Ascending aorta (tissue), 2 donors: ENCODE measurements around the gene SKP1. TPM values are rescaled to one million over a fixed set of nuclear protein-coding genes. Genes with fewer than 3 reads are reported as not detected.
A peak's percentile ranks its signal among the peaks of the same experiment; 100 is the strongest.

Experiments used
- DNase-seq, 2 donors: peaks; one replicate each; pipeline ENCODE4 v3.0.0-alpha.2; 2019; ENCODE audit warnings: low spot score in 2 of 2
- H3K27ac ChIP-seq, 2 donors: fragments of 200-600 bp; sonication (generic); one replicate each; pipeline ENCODE4 v1.5.1; 2016 to 2017; ENCODE audit warnings: mild to moderate bottlenecking in 1 of 2
- H3K27me3 ChIP-seq: fragments of 200-600 bp; sonication (generic); one replicate; pipeline ENCODE4 v1.5.1; 2017
- H3K36me3 ChIP-seq, 2 donors: fragments of 200-600 bp; sonication (generic); one replicate each; pipeline ENCODE4 v1.5.1; 2016
- H3K4me1 ChIP-seq, 2 donors: fragments of 200-600 bp; sonication (generic); one replicate each; pipeline ENCODE4 v1.5.1; 2016 to 2017; ENCODE audit warnings: mild to moderate bottlenecking in 1 of 2
- H3K4me3 ChIP-seq, 2 donors: fragments of 200-600 bp; sonication (generic); one replicate each; pipeline ENCODE4 v1.5.1; 2016 to 2017; ENCODE audit warnings: mild to moderate bottlenecking in 1 of 2
- H3K9me3 ChIP-seq, 2 donors: fragments of 200-600 bp; sonication (generic); one replicate each; pipeline ENCODE4 v1.5.1; 2016
- intact Hi-C: fragments of 100-400 bp; cut with DNase I; formaldehyde crosslinking; loops from one replicate; pipeline ENCODE4 v1.15.1; 2023
- total RNA-seq: library from RNA; depleted of rRNA; stranded (reverse); fragments of >200 nt; gene quantifications from one replicate; pipeline ENCODE4 v1.1.0, GENCODE V29; 2016
- TF ChIP-seq, protein P1 (sequence below), 3 experiments: fragments of 200-600 bp in 2 of 3; fragments of 450-650 bp in 1 of 3; sonication (generic) in 2 of 3; IDR thresholded peaks; one replicate each; pipeline ENCODE4 v1.5.1; 2016 to 2019; ENCODE audit warnings: antibody characterized with exemption in 3 of 3, mild to moderate bottlenecking in 1 of 3, moderate library complexity in 1 of 3

SKP1 gene
- total RNA-seq, 1 donor from 2014 or later = 144 TPM

GRCh38 chr5:134125039-134126015, 51.4 kb downstream of the SKP1 start:
- H3K27me3 ChIP-seq = no peaks in the 10 kb centered on the region
- no peaks in the 10 kb centered on the region for H3K9me3 ChIP-seq
- TF ChIP-seq, protein P1, sequence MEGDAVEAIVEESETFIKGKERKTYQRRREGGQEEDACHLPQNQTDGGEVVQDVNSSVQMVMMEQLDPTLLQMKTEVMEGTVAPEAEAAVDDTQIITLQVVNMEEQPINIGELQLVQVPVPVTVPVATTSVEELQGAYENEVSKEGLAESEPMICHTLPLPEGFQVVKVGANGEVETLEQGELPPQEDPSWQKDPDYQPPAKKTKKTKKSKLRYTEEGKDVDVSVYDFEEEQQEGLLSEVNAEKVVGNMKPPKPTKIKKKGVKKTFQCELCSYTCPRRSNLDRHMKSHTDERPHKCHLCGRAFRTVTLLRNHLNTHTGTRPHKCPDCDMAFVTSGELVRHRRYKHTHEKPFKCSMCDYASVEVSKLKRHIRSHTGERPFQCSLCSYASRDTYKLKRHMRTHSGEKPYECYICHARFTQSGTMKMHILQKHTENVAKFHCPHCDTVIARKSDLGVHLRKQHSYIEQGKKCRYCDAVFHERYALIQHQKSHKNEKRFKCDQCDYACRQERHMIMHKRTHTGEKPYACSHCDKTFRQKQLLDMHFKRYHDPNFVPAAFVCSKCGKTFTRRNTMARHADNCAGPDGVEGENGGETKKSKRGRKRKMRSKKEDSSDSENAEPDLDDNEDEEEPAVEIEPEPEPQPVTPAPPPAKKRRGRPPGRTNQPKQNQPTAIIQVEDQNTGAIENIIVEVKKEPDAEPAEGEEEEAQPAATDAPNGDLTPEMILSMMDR (IDR thresholded peaks at IDR 0.05) = no peak
- peaks cover 0 to 6% of the 10 kb centered on the region in 2 donors for H3K36me3 ChIP-seq
- H3K4me3 ChIP-seq = no peak overlapping the region
- peaks cover 10 to 33% of the 10 kb centered on the region in 2 donors for H3K4me1 ChIP-seq
- intact Hi-C loops = loop anchor here (5.0 kb wide), 1 partner anchor 68 kb away; no protein-coding TSS in a partner anchor
- DNase-seq = peak; percentile 49 to 82
- peak overlapping the region; percentile 59 to 70 for H3K27ac ChIP-seq

- intact Hi-C loops = loop anchor here (5.0 kb wide), 1 partner anchor 67 kb away; no protein-coding TSS in a partner anchor
These were observed 52.3 kb downstream of the SKP1 start for GRCh38 chr5:134124289-134125038.

GRCh38 chr5:134123360-134123759, 53.4 kb downstream of the SKP1 start:
- H3K27me3 ChIP-seq = no peaks in the 10 kb centered on the region
- H3K4me3 ChIP-seq = no peak overlapping the region
- TF ChIP-seq, protein P1 (IDR thresholded peaks at IDR 0.05) = no peak
- no peaks in the 10 kb centered on the region for H3K36me3 ChIP-seq
- intact Hi-C loops = no loop called here
- peaks cover 10 to 32% of the 10 kb centered on the region in 2 donors for H3K4me1 ChIP-seq
- H3K27ac ChIP-seq = no peak overlapping the region
- no peaks in the 10 kb centered on the region for H3K9me3 ChIP-seq
- no peak for DNase-seq

More at GRCh38 chr5:134124289-134125038, 52.3 kb downstream of the SKP1 start:
- Histone ChIP-seq H3K4me1 (peaks cover 10 to 33% of the 10 kb centered on the region in 2 donors), H3K9me3 (no peaks in the 10 kb centered on the region), H3K27ac (peak overlapping the region; percentile 59 to 70), H3K4me3 (no peak overlapping the region), H3K27me3 (no peaks in the 10 kb centered on the region), H3K36me3 (peaks cover 0 to 2% of the 10 kb centered on the region in 2 donors)
- no peak for DNase-seq
- TF ChIP-seq, protein P1 (IDR thresholded peaks at IDR 0.05) = no peak

- Histone ChIP-seq H3K27me3 (no peaks in the 10 kb centered on the region), H3K4me3 (no peak overlapping the region), H3K9me3 (no peaks in the 10 kb centered on the region), H3K36me3 (no peaks in the 10 kb centered on the region), H3K27ac (no peak overlapping the region), H3K4me1 (peaks cover 10 to 27% of the 10 kb centered on the region in 2 donors)
- no peak for DNase-seq
- TF ChIP-seq, protein P1 (IDR thresholded peaks at IDR 0.05) = no peak
- intact Hi-C loops = no loop called here
These were observed 54.2 kb downstream of the SKP1 start for GRCh38 chr5:134122530-134122929.

DNA sequence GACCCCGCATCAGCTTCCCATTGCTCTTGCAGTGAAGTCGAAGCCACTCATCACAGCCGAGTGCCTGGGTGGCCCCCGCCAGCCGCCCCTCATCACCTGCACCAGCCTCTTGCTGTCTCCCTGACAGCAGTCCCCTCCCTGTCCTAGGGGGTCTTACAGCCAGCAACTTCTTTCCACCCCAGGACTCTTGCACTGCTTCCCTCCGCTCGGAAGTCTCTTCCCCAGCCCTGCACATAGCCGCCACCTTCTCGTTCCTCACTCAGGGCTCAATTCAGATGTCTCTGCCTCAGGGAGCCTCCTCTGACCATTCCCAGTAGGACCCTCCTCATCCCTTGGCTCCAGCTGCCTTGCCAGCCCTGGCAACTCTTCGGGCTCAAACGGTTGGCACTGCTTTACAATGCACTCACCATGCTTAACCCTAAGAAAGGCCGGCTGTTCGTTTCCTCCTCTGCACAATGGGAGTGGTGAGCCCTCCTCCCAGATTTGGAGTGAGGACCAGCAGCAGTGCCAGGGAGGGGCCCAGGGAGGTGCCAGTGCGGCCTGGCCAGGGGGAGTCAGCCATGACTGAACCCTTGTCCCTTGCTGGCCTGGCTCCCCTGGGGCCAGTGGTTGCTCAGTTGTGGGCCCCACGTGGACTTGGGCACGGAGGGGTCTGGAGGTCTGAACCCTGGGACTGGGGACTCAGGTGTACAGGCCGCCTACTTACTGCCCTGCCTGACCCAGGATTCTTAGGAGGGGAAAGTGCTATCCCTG, 56.2 kb downstream of the SKP1 start:
- Histone ChIP-seq H3K4me1 (peaks cover 8 to 14% of the 10 kb centered on the region in 2 donors), H3K27me3 (no peaks in the 10 kb centered on the region), H3K36me3 (no peaks in the 10 kb centered on the region), H3K9me3 (no peaks in the 10 kb centered on the region), H3K4me3 (no peak overlapping the region), H3K27ac (no peak overlapping the region)
- no peak for DNase-seq
- TF ChIP-seq, protein P1 (IDR thresholded peaks at IDR 0.05) = no peak
- intact Hi-C loops = no loop called here
